Activated T-helper 1 cell treated with anti-CD3 and anti-CD28 coated beads, Interleukin-2, amount 50 U/mL, for 16 hours (primary cell): Measurements from ENCODE around the gene ARAF.

Source experiments
- DNase-seq, 2 donors: peaks; one replicate each; pipeline ENCODE4 v3.0.0-alpha.2; 2020; ENCODE audit warnings: low read depth in 1 of 2, low spot score in 1 of 2

ARAF gene

GRCh38 chrX:47563801-47564315 is 2.9 kb downstream of the ARAF start:
- DNase-seq = no peak

DNA sequence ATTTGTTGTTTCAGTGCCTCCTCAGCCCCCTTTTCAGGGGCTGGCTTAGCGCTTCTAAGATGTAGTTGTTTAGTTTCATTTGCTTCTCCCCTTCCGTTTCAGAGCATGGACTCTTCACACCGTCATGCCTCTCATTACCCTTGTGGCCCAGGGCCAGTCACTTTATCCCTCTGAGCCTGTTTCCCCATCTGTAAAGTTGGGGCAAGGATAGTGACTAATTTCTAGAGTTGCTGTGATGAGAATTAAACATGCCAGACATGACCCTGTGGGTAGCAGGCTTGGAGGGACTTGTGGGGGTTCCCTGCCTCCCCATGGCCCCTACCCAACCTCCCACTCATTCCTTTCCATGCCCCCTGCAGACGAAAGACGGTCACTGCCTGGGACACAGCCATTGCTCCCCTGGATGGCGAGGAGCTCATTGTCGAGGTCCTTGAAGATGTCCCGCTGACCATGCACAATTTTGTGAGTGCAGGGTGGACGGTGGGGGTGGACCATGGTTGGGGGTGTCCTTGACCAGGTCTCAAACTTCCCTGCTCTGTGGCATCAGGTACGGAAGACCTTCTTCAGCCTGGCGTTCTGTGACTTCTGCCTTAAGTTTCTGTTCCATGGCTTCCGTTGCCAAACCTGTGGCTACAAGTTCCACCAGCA is 3.6 kb downstream of the ARAF start:
- no peak for DNase-seq

DNA sequence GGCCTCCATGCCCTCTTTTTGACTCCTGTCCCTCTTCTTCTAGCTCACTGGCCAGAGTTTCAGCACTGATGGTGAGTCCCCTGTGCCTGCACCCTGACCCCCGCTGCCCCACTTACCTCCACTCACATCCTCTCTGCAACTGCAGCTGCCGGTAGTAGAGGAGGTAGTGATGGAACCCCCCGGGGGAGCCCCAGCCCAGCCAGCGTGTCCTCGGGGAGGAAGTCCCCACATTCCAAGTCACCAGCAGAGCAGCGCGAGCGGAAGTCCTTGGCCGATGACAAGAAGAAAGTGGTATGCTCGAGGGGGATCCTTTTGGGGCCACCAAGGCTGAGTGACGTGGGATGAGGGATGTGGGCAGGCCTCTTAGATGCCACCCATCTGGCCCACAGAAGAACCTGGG is 5.8 kb downstream of the ARAF start:
- DNase-seq = no peak

DNA sequence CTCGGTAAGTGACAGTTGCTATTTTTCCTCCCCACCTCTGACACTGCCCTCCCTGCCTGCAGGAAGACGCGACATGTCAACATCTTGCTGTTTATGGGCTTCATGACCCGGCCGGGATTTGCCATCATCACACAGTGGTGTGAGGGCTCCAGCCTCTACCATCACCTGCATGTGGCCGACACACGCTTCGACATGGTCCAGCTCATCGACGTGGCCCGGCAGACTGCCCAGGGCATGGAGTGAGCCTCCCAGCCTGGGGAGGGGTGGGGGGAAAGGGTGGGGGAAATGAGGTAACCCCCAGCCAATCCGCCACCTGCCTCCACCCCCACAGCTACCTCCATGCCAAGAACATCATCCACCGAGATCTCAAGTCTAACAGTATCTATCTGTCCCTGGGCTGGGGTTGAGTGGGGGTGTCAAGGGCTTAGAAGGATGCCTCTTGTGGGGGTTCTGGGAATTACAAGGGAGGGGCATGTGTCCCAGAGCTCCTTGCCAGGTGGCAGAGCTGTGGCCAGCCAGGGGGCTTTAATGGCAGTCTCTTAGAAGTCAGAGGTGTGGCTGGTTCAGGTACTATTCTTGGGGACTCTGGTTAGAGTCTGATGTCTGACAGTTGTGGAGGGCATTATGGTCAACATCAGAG is 7.8 kb downstream of the ARAF start:
- DNase-seq = no peak

GRCh38 chrX:47570794-47571193 is 9.8 kb downstream of the ARAF start:
- DNase-seq = no peak

DNA sequence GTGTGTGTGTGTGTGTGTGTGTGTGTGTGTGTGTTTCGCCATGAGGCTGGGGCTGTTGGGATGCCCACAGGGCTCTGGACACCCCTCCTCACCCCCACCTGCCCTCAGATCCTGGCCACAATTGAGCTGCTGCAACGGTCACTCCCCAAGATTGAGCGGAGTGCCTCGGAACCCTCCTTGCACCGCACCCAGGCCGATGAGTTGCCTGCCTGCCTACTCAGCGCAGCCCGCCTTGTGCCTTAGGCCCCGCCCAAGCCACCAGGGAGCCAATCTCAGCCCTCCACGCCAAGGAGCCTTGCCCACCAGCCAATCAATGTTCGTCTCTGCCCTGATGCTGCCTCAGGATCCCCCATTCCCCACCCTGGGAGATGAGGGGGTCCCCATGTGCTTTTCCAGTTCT is 10.2 kb downstream of the ARAF start:
- DNase-seq = no peak

DNA sequence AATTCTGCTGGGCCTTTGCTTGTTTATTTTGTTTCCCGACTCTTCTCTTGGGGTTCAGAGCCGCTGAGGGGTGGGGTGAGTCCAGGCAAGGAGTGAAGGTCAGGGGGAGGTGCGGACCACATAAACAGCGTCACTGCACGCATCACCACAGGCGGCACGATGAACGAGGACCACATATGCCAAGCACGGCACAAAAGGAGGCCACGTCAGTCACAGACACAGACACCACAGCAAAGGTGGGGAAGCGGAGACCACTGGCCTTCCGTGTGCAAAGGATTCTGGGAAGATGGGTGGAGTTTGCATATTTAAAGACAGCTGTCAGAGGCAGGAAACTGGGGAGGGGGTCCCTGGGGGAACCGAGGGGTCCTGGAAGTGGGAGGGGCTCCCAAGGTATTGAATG is 10.9 kb downstream of the ARAF start:
- DNase-seq = no peak

- no peak for DNase-seq
Measured at GRCh38 chrX:47572773-47573340, 11.9 kb downstream of the ARAF start.

- no peak for DNase-seq
Measured at GRCh38 chrX:47573341-47574075, 12.5 kb downstream of the ARAF start.

- DNase-seq = no peak
Measured at GRCh38 chrX:47574076-47574546, 13.1 kb downstream of the ARAF start.

DNA sequence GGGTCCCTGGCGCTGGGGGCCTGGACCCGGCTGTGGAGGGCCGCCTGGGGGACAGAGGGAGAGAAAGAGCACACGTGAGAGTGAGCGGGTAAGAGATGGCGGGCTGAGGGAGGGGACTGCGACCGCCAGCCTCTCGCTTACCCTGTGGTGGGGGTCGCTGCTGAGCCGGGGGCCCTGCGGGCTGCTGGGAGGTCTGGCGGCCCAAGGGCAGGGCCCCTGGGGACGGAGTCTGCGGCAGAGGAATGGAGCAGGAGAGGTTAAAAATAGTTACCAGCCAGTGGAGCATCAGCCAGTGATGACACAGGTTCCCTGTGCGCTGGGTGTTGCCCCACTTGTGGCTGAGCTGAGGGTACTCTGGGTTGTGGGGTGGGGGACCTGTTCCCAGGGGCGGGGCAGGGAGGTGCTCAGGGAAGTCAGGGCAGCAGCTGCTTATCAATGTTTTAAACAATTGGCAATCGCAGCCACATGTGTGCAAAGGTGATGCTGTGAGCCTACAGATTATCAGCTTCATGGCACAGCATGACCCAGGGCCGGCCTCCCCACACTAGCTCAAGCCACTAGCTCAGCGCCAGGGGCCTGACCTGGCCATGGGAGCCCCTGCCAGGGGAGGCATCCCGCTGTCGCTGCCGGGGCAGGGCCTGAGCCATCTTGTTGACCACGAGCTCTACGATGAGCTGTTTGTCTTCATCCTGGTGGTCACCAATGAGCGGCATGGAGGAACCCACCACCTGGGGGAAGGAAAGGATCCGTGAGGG is 13.7 kb downstream of the ARAF start:
- DNase-seq = no peak

- DNase-seq = no peak
Measured at GRCh38 chrX:47576021-47576898, 15.3 kb downstream of the ARAF start.

- DNase-seq = no peak
Measured at GRCh38 chrX:47577424-47577823, 16.4 kb downstream of the ARAF start.

- no peak for DNase-seq
Measured at GRCh38 chrX:47577901-47578300, 16.9 kb downstream of the ARAF start.

DNA sequence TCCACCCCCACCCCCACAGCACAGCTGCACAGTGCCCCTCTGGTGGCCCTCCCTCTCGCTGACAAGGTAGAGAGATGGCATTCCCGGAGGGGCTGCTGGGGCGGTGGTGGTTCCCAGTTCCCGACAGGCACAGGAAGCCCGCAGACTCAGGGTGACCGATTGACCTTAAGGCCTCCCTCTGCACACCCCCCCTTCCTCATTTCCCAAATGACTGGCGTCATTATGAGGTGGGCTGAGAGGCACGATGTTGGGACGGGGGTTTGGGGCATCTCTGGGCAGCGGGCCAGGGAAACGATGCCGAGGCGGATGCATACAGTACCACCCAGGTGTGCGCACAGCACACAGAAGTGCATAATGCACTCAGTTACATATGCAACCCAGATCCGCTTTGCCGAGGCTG is 17.7 kb downstream of the ARAF start:
- DNase-seq = no peak

- DNase-seq = peak in 1 of 2 donors; percentile 18
Measured at GRCh38 chrX:47579537-47579936, 18.5 kb downstream of the ARAF start.

DNA sequence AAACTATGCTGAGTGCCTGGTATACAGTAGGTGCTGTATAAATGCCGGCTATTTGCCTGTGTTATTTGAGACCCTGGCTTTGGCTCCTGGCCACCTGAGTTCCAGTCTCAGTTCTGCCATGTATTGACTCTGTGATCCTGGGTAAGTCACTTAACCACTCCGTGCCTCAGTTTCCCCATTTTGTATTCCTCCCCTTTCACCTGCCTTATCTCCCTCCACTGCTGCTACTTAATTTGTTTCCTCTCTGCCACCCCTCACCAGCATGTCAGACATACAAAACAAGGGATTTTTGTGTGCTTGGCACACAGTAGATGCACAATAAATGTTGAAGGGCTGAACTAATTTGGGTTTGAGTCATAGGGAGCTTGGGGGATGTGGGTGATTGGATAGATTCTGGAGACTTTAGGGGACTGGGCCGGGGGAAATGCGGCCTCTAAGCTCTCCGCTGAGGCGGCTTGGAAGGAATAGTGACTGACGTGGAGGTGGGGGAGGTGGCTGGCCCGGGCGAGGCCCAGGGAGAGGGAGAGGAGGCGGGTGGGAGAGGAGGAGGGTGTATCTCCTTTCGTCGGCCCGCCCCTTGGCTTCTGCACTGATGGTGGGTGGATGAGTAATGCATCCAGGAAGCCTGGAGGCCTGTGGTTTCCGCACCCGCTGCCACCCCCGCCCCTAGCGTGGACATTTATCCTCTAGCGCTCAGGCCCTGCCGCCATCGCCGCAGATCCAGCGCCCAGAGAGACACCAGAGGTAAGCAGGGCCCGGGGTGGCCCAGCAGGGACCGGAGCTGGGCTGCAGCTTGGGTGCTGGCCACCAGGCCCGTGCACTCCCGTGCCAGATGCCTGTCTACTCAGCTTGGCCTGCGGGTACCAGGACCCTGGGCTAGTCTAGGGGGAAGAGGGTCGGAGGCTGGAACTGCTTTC is 21.0 kb downstream of the ARAF start, which contains the start of gene TIMP1:
TSS of gene TIMP1 (plus strand) at position 706 of the 917 bp plus-strand sequence. CDS start 980 bp downstream, outside the sequence.
- peak; percentile 62 to 66 for DNase-seq

DNA sequence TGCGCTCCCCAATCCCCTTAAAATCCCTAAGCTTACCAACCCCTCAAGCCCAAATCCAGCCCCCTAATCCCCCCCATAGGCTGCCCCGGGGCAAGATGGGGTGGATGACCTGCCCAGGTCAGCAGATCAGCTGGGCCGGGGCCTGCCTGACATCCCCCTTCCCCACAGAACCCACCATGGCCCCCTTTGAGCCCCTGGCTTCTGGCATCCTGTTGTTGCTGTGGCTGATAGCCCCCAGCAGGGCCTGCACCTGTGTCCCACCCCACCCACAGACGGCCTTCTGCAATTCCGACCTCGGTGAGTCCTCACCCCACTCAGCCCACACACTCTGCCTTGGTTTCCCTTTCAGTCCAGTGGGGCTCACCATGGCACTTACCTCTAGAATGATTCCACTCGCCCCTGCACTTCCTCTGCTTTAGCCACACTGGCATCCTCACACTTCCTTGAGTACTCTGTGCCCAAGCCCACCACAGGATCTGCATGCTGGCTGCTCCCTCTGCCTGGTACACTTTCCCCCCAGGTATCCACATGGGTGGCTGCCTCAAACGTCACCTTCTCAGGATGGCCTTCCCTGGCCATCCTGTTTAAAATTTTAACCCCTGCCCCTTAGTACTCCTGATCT is 22.3 kb downstream of the ARAF start:
- no peak for DNase-seq
